Fibroblast of lung (primary cell): ENCODE measurements around the gene HAO1. TPM values are rescaled to one million over a fixed set of nuclear protein-coding genes. Genes with fewer than 3 reads are reported as not detected.

ENCODE experiments used
- DNase-seq, 2 donors: peaks; one replicate each; pipeline versions ENCODE4 v3.0.0 to v3.0.0-alpha.2; 2010; ENCODE audit warnings: low read depth in 2 of 2
- H2AFZ ChIP-seq: 2 replicates; pipeline ENCODE4 v1.5.1; 2012; ENCODE audit warnings: low read length, control low read depth, inconsistent platforms
- H3K27ac ChIP-seq: 2 replicates; pipeline ENCODE4 v1.5.1; 2011; ENCODE audit warnings: low read length, control low read depth; ENCODE audit not compliant: insufficient read depth
- H3K27me3 ChIP-seq: 2 replicates; pipeline ENCODE4 v1.5.1; 2011; ENCODE audit warnings: mild to moderate bottlenecking, low read length; ENCODE audit not compliant: control insufficient read depth, insufficient read depth
- H3K36me3 ChIP-seq: 2 replicates; pipeline ENCODE4 v1.5.1; 2011; ENCODE audit warnings: low read length; ENCODE audit not compliant: control insufficient read depth, insufficient read depth
- H3K4me1 ChIP-seq: 2 replicates; pipeline ENCODE4 v1.5.1; 2011; ENCODE audit warnings: low read length; ENCODE audit not compliant: control insufficient read depth, insufficient read depth; ENCODE audit errors: extremely low read depth
- H3K4me2 ChIP-seq: 2 replicates; pipeline ENCODE4 v1.5.1; 2011; ENCODE audit warnings: low read length, control low read depth; ENCODE audit not compliant: insufficient read depth; ENCODE audit errors: extremely low read depth
- H3K4me3 ChIP-seq, 4 experiments: fragments of 200-600 bp in 1 of 4; sonication (generic) in 1 of 4; replicated peaks in 1 of 4; 2 replicates each; pipeline ENCODE4 v1.5.1; 2011 to 2016; ENCODE audit warnings: low read length in 4 of 4, low read depth in 3 of 4, mild to moderate bottlenecking in 3 of 4, control low read depth in 2 of 4, inconsistent platforms in 1 of 4, mixed read lengths in 1 of 4; ENCODE audit not compliant: insufficient read depth in 1 of 4; ENCODE audit errors: control extremely low read depth in 1 of 4
- H3K79me2 ChIP-seq: 2 replicates; pipeline ENCODE4 v1.5.1; 2012; ENCODE audit warnings: mild to moderate bottlenecking, low read length, inconsistent platforms; ENCODE audit not compliant: control insufficient read depth, insufficient read depth
- H3K9ac ChIP-seq: 2 replicates; pipeline ENCODE4 v1.5.1; 2011; ENCODE audit warnings: mild to moderate bottlenecking, low read length, control low read depth; ENCODE audit not compliant: insufficient read depth
- H3K9me3 ChIP-seq: 2 replicates; pipeline ENCODE4 v1.5.1; 2012; ENCODE audit warnings: low read depth, low read length; ENCODE audit not compliant: control insufficient read depth, insufficient read depth
- H4K20me1 ChIP-seq: 2 replicates; pipeline ENCODE4 v1.5.1; 2011; ENCODE audit warnings: low read length; ENCODE audit not compliant: control insufficient read depth, insufficient read depth; ENCODE audit errors: extremely low read depth
- CTCF ChIP-seq, 2 donors: IDR thresholded peaks in 1 of 2; conservative IDR thresholded peaks in 1 of 2; 1 replicate in 1 of 2; 2 replicates in 1 of 2; pipeline ENCODE4 v1.5.1; 2011 to 2012; ENCODE audit warnings: low read length in 2 of 2, control low read depth in 1 of 2, inconsistent platforms in 1 of 2, low read depth in 1 of 2, mild to moderate bottlenecking in 1 of 2
- EZH2 ChIP-seq: IDR thresholded peaks from 2 replicates; pipeline ENCODE4 v1.5.1; 2012; ENCODE audit warnings: low read length, control low read depth, mild to moderate bottlenecking; ENCODE audit errors: missing control alignments
- polyA plus RNA-seq, 2 donors: library from polyadenylated mRNA; depleted of rRNA in 1 of 2; stranded (reverse) in 1 of 2; unstranded in 1 of 2; fragments of >200 nt; gene quantifications; 2 replicates each; pipeline ENCODE4 v1.2.1, GENCODE V29; 2011 to 2012; ENCODE audit warnings: missing spikeins in 1 of 2
- total RNA-seq: library from RNA; depleted of rRNA; stranded (reverse); fragments of >200 nt; gene quantifications from 2 replicates; pipeline ENCODE4 v1.2.1, GENCODE V29; 2014

The HAO1 gene
- total and polyA plus RNA-seq, 2 donors (not counting 1 experiment from before 2014, with no cell fraction given) = not detected

GRCh38 chr20:7971536-7972280 lies 31.4 kb upstream of the HAO1 start:
- no peak overlapping the region for H3K9ac ChIP-seq
- H3K4me2 ChIP-seq = no peak overlapping the region
- H4K20me1 ChIP-seq = no peaks in the 10 kb centered on the region
- TF ChIP-seq EZH2 = no peak
- TF ChIP-seq CTCF (conservative IDR thresholded peaks at IDR 0.05 in 1 of 2, IDR thresholded peaks at IDR 0.05 in 1 of 2; ENCODE audit: low read depth in 1 of 2, low read length in 2 of 2) = no peak
- no peaks in the 10 kb centered on the region for H3K9me3 ChIP-seq
- H3K27me3 ChIP-seq = no peaks in the 10 kb centered on the region
- no peaks in the 10 kb centered on the region for H3K36me3 ChIP-seq
- no peak overlapping the region for H3K4me3 ChIP-seq
- H3K79me2 ChIP-seq = no peaks in the 10 kb centered on the region
- no peaks in the 10 kb centered on the region for H3K4me1 ChIP-seq
- peak in 1 of 2 donors; percentile 45 for DNase-seq
- no peak overlapping the region for H3K27ac ChIP-seq
- no peak overlapping the region for H2AFZ ChIP-seq

- Histone ChIP-seq H3K79me2 (no peaks in the 10 kb centered on the region), H3K9ac (no peak overlapping the region), H2AFZ (no peak overlapping the region), H3K4me2 (no peak overlapping the region), H3K27me3 (no peaks in the 10 kb centered on the region), H3K4me3 (no peak overlapping the region), H3K9me3 (no peaks in the 10 kb centered on the region), H3K4me1 (no peaks in the 10 kb centered on the region), H3K36me3 (no peaks in the 10 kb centered on the region), H4K20me1 (no peaks in the 10 kb centered on the region), H3K27ac (no peak overlapping the region)
- TF ChIP-seq CTCF (conservative IDR thresholded peaks at IDR 0.05 in 1 of 2, IDR thresholded peaks at IDR 0.05 in 1 of 2; ENCODE audit: low read depth in 1 of 2, low read length in 2 of 2) = no peak
- TF ChIP-seq EZH2 = no peak
- peak; percentile 3 to 85 for DNase-seq
Measured at GRCh38 chr20:7967199-7967844, 27.1 kb upstream of the HAO1 start.

GRCh38 chr20:7966176-7966575 lies 25.9 kb upstream of the HAO1 start:
- Histone ChIP-seq H3K4me2 (no peak overlapping the region), H3K27me3 (no peaks in the 10 kb centered on the region), H3K27ac (no peak overlapping the region), H2AFZ (no peak overlapping the region), H3K79me2 (no peaks in the 10 kb centered on the region), H3K9ac (no peak overlapping the region), H3K4me3 (no peak overlapping the region), H3K36me3 (no peaks in the 10 kb centered on the region), H4K20me1 (no peaks in the 10 kb centered on the region), H3K4me1 (no peaks in the 10 kb centered on the region), H3K9me3 (no peaks in the 10 kb centered on the region)
- no peak for TF ChIP-seq CTCF (conservative IDR thresholded peaks at IDR 0.05 in 1 of 2, IDR thresholded peaks at IDR 0.05 in 1 of 2; ENCODE audit: low read depth in 1 of 2, low read length in 2 of 2)
- TF ChIP-seq EZH2 = no peak
- peak in 1 of 2 donors; percentile 11 for DNase-seq
